H1 (cell line): Measurements from ENCODE around the gene OR2F2.

Source experiments
- CTCF ChIP-seq, 3 experiments: IDR thresholded peaks; 1 replicate in 2 of 3; 2 replicates in 1 of 3; pipeline versions ENCODE4 v1.5.1 to v1.6.1; 2011; ENCODE audit warnings: low read length in 3 of 3, mild to moderate bottlenecking in 3 of 3, inconsistent platforms in 2 of 3, low read depth in 1 of 3, moderate library complexity in 1 of 3; ENCODE audit not compliant: insufficient read depth in 1 of 3; ENCODE audit errors: control extremely low read depth in 1 of 3
- HDAC2 ChIP-seq, 2 experiments: fragments of 300-600 bp in 1 of 2; sonication (generic) in 1 of 2; IDR thresholded peaks; 2 replicates each; pipeline ENCODE4 v1.6.1; 2011 to 2012; ENCODE audit warnings: low read depth in 2 of 2, low read length in 2 of 2, mild to moderate bottlenecking in 2 of 2, moderate library complexity in 2 of 2, borderline replicate concordance in 1 of 2, inconsistent platforms in 1 of 2
- RAD21 ChIP-seq, 2 experiments: IDR thresholded peaks in 1 of 2; conservative IDR thresholded peaks in 1 of 2; 2 replicates each; pipeline ENCODE4 v1.6.1; 2011; ENCODE audit warnings: low read depth in 2 of 2, low read length in 2 of 2, improper control_type of control experiment in 1 of 2, inconsistent platforms in 1 of 2, mild to moderate bottlenecking in 1 of 2, moderate library complexity in 1 of 2
- SP4 ChIP-seq: IDR thresholded peaks from 2 replicates; pipeline ENCODE4 v1.6.1; 2012; ENCODE audit warnings: low read length, inconsistent platforms
- YY1 ChIP-seq: IDR thresholded peaks from 2 replicates; pipeline ENCODE4 v1.6.1; 2011; ENCODE audit warnings: low read depth, mild to moderate bottlenecking, low read length

DNA sequence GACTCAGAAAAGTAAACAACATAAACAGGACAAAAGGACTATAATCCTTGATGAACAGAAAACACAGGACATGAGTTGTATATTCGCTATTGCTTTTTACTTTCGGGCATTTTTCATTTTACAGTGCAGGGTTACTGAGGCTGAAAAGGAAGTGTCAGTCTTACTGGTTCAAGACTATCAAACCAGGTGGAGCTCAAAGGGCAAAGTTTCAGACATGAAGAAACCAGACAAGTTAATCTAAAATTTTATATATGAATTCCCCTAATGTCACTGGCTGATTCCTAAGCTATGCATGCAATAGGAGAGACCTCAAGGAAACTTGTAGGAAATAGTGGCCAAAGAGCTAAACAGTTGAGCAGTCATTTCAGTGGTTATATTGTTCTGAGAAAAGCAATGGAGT is 44.5 kb upstream of the OR2F2 start:
- TF ChIP-seq HDAC2 (IDR thresholded peaks at IDR 0.05; ENCODE audit: borderline replicate concordance in 1 of 2, low read depth in 2 of 2, low read length in 2 of 2) (no peak), CTCF (IDR thresholded peaks at IDR 0.05; ENCODE audit: control extremely low read depth in 1 of 3, insufficient read depth in 1 of 3, low read depth in 1 of 3, low read length in 3 of 3) (no peak), RAD21 (IDR thresholded peaks at IDR 0.05 in 1 of 2, conservative IDR thresholded peaks at IDR 0.05 in 1 of 2; ENCODE audit: low read depth in 2 of 2, low read length in 2 of 2) (no peak), SP4 (no peak), YY1 (no peak)
